ENCODE measurements around the gene CALML5. TPM values are rescaled to one million over a fixed set of nuclear protein-coding genes. Genes with fewer than 3 reads are reported as not detected.

Gene CALML5, protein sequence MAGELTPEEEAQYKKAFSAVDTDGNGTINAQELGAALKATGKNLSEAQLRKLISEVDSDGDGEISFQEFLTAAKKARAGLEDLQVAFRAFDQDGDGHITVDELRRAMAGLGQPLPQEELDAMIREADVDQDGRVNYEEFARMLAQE
- not detected for total RNA-seq

DNA sequence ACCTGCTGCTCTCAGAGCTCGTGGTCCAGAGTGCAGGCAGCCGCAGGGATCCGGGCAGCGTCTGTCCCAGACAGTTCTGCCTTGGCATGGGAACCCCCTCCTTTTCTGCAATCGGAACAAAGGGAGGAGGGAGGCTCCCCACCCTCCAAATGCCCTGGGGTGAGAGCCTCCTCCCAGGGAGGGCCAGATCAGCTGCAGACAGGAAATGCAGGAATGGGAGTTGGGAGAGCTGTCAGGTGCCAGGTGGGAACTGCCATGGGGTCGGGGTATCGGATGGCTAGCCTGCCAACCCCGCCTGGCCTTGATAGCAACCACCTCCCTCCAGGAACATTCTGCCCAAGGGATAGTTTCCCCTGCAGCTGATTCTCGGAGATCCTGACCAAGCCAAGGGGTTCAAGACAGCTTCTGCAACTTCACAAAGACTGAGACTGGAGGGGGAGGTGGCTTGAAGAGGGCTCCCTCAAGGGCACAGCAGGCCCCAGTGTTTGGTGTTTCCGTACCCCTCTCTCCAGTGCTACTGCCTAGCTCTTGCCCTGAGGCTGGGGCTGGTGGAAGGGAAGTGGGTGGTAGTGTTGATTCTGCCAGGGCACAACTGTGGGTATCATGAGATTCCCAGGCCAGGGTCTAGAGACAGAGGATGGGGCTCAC, at the start of gene CALML5:
CALML5 (minus strand) TSS at position 78 of the 648 bp plus-strand sequence. CDS start 132 bp downstream, outside the sequence.

DNA sequence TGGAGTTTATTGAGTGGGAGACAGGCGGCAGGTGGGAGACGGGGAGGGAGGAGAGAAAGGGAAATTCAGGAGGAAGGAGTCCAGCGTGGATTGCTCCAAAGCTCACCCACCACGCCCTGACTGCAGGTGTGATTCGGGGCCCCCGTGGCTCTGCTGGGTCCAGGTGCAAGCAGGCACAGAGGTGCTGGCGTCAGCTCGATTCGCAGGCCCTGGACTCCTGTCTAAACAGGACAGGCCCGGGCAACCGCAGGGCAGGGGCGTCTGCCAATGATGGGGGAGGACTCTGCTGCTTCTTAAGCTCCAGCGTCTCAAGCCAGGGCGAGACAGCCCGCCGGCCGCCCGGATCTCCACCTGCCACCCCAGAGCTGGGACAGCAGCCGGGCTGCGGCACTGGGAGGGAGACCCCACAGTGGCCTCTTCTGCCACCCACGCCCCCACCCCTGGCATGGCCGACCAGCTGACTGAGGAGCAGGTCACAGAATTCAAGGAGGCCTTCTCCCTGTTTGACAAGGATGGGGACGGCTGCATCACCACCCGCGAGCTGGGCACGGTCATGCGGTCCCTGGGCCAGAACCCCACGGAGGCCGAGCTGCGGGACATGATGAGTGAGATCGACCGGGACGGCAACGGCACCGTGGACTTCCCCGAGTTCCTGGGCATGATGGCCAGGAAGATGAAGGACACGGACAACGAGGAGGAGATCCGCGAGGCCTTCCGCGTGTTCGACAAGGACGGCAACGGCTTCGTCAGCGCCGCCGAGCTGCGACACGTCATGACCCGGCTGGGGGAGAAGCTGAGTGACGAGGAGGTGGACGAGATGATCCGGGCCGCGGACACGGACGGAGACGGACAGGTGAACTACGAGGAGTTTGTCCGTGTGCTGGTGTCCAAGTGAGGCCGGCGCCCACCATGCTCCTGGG, 25.5 kb upstream of the CALML5 start, which contains the start of gene CALML3:
CALML3 (plus strand) TSS at position 321 of the 920 bp plus-strand sequence; CDS start at position 446, 125 bp downstream.

Other genes starting within 250 kb of the CALML5 start
- not detected for gene UCN3, start 134.6 kb downstream of the CALML5 start, total RNA-seq
- not detected for gene TUBAL3, start 94.7 kb downstream of the CALML5 start, total RNA-seq
- gene NET1, start 87.0 kb downstream of the CALML5 start, total RNA-seq, result 121 TPM
- gene CALML3, start 25.4 kb upstream of the CALML5 start, total RNA-seq, result not detected
- 12.8 TPM for gene ASB13, start 167.0 kb upstream of the CALML5 start, total RNA-seq
- gene TASOR2, start 185.3 kb upstream of the CALML5 start, total RNA-seq, result 54.5 TPM